ENCODE data around the gene GIN1. TPM values are rescaled to one million over a fixed set of nuclear protein-coding genes. Genes with fewer than 3 reads are reported as not detected.

The GIN1 gene
- total RNA-seq, 2 experiments from 2014 or later: 7.5 to 14.9 TPM

Other genes starting within 250 kb of the GIN1 start
- gene PPIP5K2, start 163 bp upstream of the GIN1 start, total RNA-seq: 10 to 100 TPM; 65.7 to 68.2 TPM
- gene MACIR, start 138.6 kb upstream of the GIN1 start, total RNA-seq: 1 to 10 TPM; 6.7 to 7.6 TPM

All from activated CD8-positive, alpha-beta T cell treated with anti-CD3 and anti-CD28 coated beads, Interleukin-2, amount 10 ng/mL, durations not matched to agents 7 days and 5 days (primary cell).